ENCODE results near the gene DGKB.

DGKB gene

DNA sequence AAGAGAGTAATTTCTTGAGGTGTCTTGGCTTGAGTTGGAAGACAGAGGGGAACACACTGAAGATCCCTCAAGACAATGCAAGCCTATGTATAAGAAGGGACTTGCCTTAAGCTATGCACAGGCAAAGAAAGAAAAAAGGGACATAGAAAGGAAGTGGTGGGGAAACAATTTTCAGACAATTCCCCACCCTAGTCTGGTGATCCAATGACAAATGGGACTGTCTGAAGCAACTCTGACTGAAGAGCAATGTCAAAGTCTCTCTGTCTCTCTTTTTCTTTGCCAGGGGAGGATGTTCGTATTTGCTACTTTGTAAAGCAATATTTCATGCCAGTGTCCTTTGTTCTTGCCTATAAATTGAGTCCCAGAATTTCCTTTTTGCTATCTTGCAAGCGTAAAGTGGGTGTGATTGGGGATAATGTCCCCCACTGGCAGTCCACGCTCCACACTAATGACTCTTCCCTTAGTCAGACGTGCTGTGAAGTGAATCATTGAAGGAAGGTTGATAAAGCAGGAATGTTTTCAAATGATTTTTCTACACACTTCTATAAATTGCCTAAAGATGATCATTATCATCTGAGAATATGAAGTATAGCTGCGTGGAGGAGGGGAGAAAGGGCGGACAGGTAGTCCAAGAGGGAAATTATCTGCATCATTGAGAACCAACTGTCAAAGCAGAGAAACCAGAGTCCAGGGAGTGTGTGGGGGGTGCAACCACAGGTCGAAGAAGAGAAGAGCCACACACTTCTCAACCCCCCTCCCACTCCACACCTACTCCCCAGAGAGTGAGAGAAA is 669.3 kb downstream of the DGKB start:
- POLR2A ChIA-PET = no interaction called here
- no peak for TF ChIP-seq L3MBTL2 (conservative IDR thresholded peaks at IDR 0.05)
- TF ChIP-seq FOXA1 (IDR thresholded peaks at IDR 0.05) = no peak
- TF ChIP-seq SP1 (IDR thresholded peaks at IDR 0.05) = no peak
- TF ChIP-seq FOXK2 (IDR thresholded peaks at IDR 0.05) = no peak
- no peak for TF ChIP-seq CTBP1 (IDR thresholded peaks at IDR 0.05; ENCODE audit: borderline replicate concordance)
- no peak for TF ChIP-seq SUZ12 (IDR thresholded peaks at IDR 0.05)
- no peak for TF ChIP-seq FOXM1 (IDR thresholded peaks at IDR 0.05; ENCODE audit: borderline replicate concordance)
- no peak for TF ChIP-seq ARNT (IDR thresholded peaks at IDR 0.05)
- no peak for TF ChIP-seq LEF1 (IDR thresholded peaks at IDR 0.05; ENCODE audit: borderline replicate concordance)
- TF ChIP-seq ELF4 (IDR thresholded peaks at IDR 0.05) = no peak
- TF ChIP-seq HDGF (IDR thresholded peaks at IDR 0.05; ENCODE audit: borderline replicate concordance) = no peak
- DNase-seq (ENCODE audit: extremely low spot score) = no peak
- CTCF ChIA-PET = no interaction called here

DNA sequence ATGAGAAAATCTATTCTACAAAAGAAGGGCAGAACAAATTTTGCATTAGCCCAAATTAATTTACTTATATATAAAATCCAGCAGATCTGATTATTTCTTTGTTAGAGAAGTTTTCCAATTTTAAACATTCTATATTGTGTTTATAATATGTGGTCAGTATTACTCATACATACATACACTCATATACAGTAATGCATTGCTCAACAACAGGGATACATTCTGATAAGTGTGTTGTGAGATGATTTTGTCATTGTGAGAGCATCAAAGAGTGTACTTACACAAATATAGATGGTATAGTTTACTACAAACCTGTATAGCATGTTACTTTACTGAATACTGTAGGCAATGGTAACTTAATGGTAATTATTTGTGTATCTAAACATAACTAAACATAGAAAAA is 673.5 kb downstream of the DGKB start:
- ChIA-PET CTCF (no interaction called here), POLR2A (no interaction called here)
- TF ChIP-seq, protein P1, sequence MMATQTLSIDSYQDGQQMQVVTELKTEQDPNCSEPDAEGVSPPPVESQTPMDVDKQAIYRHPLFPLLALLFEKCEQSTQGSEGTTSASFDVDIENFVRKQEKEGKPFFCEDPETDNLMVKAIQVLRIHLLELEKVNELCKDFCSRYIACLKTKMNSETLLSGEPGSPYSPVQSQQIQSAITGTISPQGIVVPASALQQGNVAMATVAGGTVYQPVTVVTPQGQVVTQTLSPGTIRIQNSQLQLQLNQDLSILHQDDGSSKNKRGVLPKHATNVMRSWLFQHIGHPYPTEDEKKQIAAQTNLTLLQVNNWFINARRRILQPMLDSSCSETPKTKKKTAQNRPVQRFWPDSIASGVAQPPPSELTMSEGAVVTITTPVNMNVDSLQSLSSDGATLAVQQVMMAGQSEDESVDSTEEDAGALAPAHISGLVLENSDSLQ (IDR thresholded peaks at IDR 0.05) = no peak
- TF ChIP-seq BHLHE40 (IDR thresholded peaks at IDR 0.05; ENCODE audit: borderline replicate concordance) (no peak), TARDBP (IDR thresholded peaks at IDR 0.05) (no peak), FOXM1 (IDR thresholded peaks at IDR 0.05; ENCODE audit: borderline replicate concordance) (no peak)
- DNase-seq (ENCODE audit: extremely low spot score) = no peak

DNA sequence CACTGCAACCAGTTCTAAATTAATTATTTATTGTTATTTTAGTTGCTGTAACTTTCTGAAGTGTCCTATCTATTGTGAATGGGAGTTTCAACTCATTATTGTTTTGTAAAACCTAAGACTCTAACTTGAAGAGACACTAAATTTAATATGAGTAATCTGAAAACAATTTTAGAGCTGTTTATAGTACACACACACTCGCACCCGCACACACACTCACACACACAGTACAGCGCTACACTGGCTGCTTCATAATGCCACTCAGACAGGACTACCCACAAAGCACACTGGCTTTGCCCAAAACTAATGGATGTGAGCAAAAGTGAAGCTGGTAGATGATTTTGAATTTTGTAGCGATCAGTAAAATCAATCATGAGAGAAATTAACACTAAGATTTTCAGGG is 674.2 kb downstream of the DGKB start:
- TF ChIP-seq CTBP1 (IDR thresholded peaks at IDR 0.05; ENCODE audit: borderline replicate concordance) (no peak), FOXA1 (IDR thresholded peaks at IDR 0.05) (no peak), FOXM1 (IDR thresholded peaks at IDR 0.05; ENCODE audit: borderline replicate concordance) (no peak), SUZ12 (IDR thresholded peaks at IDR 0.05) (no peak), NFRKB (IDR thresholded peaks at IDR 0.05) (no peak), BHLHE40 (IDR thresholded peaks at IDR 0.05; ENCODE audit: borderline replicate concordance) (no peak), L3MBTL2 (conservative IDR thresholded peaks at IDR 0.05) (no peak), LEF1 (IDR thresholded peaks at IDR 0.05; ENCODE audit: borderline replicate concordance) (no peak), FOXK2 (IDR thresholded peaks at IDR 0.05) (no peak), SP1 (IDR thresholded peaks at IDR 0.05) (no peak), TARDBP (IDR thresholded peaks at IDR 0.05) (no peak), HDGF (IDR thresholded peaks at IDR 0.05; ENCODE audit: borderline replicate concordance) (no peak), ARNT (IDR thresholded peaks at IDR 0.05) (no peak), ZNF384 (IDR thresholded peaks at IDR 0.05) (no peak), ELF4 (IDR thresholded peaks at IDR 0.05) (no peak)
- TF ChIP-seq, protein P1 (IDR thresholded peaks at IDR 0.05) = no peak
- ChIA-PET POLR2A (no interaction called here), CTCF (no interaction called here)
- DNase-seq (ENCODE audit: extremely low spot score) = no peak

DNA sequence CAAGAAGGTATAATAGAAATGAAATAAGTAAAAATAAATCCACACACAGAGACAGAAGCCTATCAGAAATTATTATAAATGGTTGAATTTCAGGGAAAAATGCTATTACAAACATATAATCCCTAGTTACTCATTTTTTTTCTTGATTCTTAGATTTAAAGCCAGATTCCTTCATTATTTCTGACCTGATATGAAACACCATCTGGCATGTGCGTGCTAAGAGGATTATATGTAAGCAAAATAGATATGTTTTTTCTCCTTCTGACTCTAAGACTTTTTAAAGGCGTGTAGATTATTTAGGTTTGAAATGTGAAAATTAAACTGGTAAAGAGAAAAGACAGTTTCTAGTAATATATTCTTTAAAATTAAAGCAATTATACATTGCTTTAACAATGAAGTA is 676.4 kb downstream of the DGKB start:
- no peak for DNase-seq (ENCODE audit: extremely low spot score)
- POLR2A ChIA-PET = no interaction called here
- CTCF ChIA-PET = no interaction called here
- no peak for TF ChIP-seq LEF1 (IDR thresholded peaks at IDR 0.05; ENCODE audit: borderline replicate concordance)
- no peak for TF ChIP-seq SP1 (IDR thresholded peaks at IDR 0.05)
- no peak for TF ChIP-seq ZNF384 (IDR thresholded peaks at IDR 0.05)
- no peak for TF ChIP-seq ELF4 (IDR thresholded peaks at IDR 0.05)
- no peak for TF ChIP-seq TARDBP (IDR thresholded peaks at IDR 0.05)
- no peak for TF ChIP-seq NFRKB (IDR thresholded peaks at IDR 0.05)
- TF ChIP-seq, protein P1 (IDR thresholded peaks at IDR 0.05) = no peak
- no peak for TF ChIP-seq FOXA1 (IDR thresholded peaks at IDR 0.05)
- no peak for TF ChIP-seq L3MBTL2 (conservative IDR thresholded peaks at IDR 0.05)
- no peak for TF ChIP-seq ARNT (IDR thresholded peaks at IDR 0.05)
- TF ChIP-seq BHLHE40 (IDR thresholded peaks at IDR 0.05; ENCODE audit: borderline replicate concordance) = no peak
- no peak for TF ChIP-seq FOXM1 (IDR thresholded peaks at IDR 0.05; ENCODE audit: borderline replicate concordance)
- TF ChIP-seq CTBP1 (IDR thresholded peaks at IDR 0.05; ENCODE audit: borderline replicate concordance) = no peak
- TF ChIP-seq SUZ12 (IDR thresholded peaks at IDR 0.05) = no peak
- TF ChIP-seq HDGF (IDR thresholded peaks at IDR 0.05; ENCODE audit: borderline replicate concordance) = no peak
- no peak for TF ChIP-seq FOXK2 (IDR thresholded peaks at IDR 0.05)

DNA sequence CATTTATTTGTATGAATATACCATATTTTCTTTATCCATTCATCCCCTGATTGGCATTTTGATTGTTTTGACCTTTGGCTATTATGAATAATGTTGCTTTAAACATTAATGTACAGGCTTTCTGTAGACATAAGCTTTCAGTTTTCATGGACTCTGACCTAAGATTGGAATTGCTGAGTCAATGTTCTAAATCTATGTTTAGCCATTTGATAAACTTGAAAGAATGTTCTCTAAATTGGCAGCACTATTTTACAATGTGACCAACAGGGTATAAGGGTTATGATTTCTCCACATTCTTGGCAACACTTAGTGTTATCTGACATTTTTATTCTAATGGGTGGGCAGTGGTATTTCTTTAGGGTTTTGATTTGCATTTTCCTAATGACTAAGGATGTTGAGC is 683.4 kb downstream of the DGKB start:
- CTCF ChIA-PET = no interaction called here
- DNase-seq (ENCODE audit: extremely low spot score) = no peak
- POLR2A ChIA-PET = no interaction called here
- TF ChIP-seq FOXA1 (IDR thresholded peaks at IDR 0.05) = no peak
- no peak for TF ChIP-seq HDGF (IDR thresholded peaks at IDR 0.05; ENCODE audit: borderline replicate concordance)

DNA sequence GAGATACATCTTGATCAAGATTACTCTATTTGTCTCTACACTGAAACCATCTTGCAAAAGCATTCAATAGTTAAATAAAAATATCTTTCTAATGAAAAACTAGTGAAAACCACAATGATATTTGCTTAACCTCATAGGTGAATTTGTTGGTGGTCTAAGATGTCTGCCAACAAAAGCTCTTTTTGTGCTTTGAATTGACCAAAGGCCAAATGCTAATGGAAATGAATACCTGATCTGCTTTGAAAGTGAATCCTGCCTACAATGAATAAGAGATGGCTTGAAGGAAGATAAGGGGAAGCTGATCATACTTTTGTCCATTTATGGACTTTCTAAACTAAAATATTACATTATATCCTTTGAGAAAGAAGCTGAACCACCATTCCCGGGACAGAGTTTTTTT is 684.2 kb downstream of the DGKB start:
- ChIA-PET POLR2A (no interaction called here), CTCF (no interaction called here)
- no peak for TF ChIP-seq TARDBP (IDR thresholded peaks at IDR 0.05)
- DNase-seq (ENCODE audit: extremely low spot score) = no peak

All from HEK293T (cell line).